GM21381 (cell line): ENCODE data around the gene SLC1A2.

Experiments
- ATAC-seq: cut with Tn5 transposase; IDR thresholded peaks from one replicate; pipeline ENCODE4 v1.9.1; 2021; ENCODE audit warnings: mild to moderate bottlenecking, moderate library complexity; ENCODE audit not compliant: unreplicated experiment

The SLC1A2 gene

GRCh38 chr11:35305670-35306382, 113.5 kb downstream of the SLC1A2 start:
- ATAC-seq, result no peak

GRCh38 chr11:35304900-35305460, 114.4 kb downstream of the SLC1A2 start:
- no peak for ATAC-seq

- no peak for ATAC-seq
Observed at GRCh38 chr11:35304386-35304775, 115.0 kb downstream of the SLC1A2 start.

- no peak for ATAC-seq
Observed at GRCh38 chr11:35303596-35304385, 115.6 kb downstream of the SLC1A2 start.

DNA sequence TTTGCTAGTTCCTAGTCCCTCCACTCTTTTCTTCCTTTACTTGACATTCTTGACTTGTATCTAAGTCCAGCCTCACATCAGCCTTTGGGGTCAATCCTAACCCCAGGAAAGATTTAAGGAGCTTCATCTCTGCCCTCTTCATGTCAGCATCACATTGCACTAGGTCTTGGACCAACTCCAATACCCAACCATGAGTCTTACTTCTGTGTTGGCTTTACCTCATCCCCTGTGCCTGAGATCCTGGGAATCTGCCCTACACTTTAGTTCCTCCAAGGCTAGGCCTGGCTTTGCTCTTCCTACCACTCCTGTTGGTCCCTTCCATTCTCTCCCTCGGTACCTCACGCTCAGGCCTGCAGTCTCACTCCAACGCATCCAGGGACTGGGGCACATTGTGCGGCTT, 117.0 kb downstream of the SLC1A2 start:
- ATAC-seq, result no peak

DNA sequence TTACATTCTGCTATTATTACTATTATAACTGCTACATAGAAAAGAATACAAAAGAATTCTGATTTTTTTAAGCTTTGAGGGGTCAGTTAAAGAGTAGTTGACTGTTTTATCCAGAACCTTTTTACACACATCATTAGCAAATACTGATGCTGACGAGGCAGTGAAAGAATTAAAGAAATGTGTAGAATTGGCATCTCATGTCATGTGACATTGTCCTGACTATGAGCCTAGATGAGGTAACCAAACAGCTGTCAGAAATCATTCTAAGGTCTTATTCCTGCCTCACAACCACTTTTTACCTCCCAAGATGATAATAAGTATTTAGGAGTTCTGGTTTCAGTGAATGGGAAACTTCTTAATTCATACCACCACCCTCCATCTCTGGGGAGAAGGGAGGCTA, 121.0 kb downstream of the SLC1A2 start:
- ATAC-seq, result no peak

DNA sequence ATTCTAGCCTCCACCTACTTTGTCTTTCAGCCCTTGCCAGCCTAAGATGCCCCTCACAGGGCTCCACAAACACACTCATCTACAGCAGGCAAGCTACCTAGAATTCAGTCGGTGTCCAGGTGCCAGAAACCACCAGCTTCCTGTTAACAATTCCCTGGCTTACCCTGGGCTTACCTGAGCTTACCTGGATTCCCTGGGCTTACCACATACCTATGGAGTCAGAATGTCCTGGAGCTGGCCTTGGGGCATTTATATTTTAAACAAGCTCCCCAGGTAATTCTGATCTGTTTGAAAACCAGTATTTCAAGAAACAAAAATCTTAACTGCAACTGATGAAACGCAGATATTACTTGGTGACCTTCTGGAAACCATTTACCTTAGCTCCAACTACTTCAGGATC, 123.6 kb downstream of the SLC1A2 start:
- ATAC-seq, result no peak

GRCh38 chr11:35293699-35294098, 125.7 kb downstream of the SLC1A2 start:
- ATAC-seq, result no peak

DNA sequence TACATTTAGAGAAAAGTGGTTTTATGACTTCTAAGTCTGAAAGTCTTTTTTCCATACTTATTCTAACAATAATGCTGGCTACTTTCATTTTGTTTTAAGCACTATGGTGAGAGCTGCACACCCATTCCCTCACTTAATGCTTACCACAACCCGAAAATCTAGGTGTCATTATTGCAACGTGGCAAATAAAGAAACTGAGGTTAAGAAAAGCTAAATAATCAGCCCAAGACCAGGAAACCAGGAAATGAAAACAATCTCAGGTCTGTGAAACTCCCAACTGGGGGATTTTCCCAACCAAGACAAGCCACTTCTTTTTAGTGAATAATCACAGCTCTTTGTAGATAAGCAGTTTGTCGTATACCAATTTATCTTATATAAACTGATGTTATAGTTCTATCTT, 126.3 kb downstream of the SLC1A2 start:
- no peak for ATAC-seq

DNA sequence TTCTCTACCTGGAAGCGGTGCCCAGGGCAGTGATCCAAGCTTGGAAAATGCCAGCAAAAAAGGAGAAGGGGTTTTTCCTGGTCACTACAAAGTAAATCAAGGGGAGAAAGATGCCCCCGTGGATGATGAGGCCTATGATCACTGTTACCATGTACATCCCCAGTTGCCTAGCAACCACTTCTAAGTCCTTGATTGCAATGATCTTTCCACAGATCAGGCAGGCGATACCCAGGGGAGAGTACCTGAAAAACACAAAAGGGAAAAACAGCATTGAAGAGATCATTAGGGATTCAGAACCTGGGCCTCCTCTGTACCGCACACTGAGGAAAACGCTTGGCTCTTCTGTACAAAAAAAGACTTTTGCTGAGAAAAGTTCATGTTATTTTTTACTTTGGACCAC, 127.1 kb downstream of the SLC1A2 start:
- ATAC-seq, result no peak

GRCh38 chr11:35290876-35291275, 128.5 kb downstream of the SLC1A2 start:
- ATAC-seq, result no peak

GRCh38 chr11:35289821-35290220, 129.5 kb downstream of the SLC1A2 start:
- no peak for ATAC-seq

- ATAC-seq, result no peak
Observed at GRCh38 chr11:35288817-35289541, 130.4 kb downstream of the SLC1A2 start.

DNA sequence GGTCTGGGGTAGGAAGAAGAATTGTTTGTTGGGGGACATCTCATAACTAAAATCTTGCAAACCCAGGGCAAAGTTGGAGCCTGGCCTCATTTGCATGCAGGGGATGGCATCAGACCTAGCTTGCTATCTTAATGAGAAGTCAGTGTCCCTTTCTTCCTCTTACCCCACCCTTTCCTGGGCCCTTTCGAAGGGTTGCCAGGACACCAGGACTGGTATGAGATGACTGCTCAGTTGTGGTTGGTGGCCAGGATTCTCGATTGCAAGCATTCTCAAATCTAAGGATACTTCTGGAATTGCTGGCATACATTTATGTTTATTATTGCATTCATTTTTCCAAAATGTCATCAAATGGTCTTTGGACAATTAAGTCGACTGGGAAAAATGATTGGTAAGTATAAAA, 131.0 kb downstream of the SLC1A2 start:
- ATAC-seq, result no peak

- ATAC-seq, result no peak
Observed at GRCh38 chr11:35287344-35287890, 131.9 kb downstream of the SLC1A2 start.

GRCh38 chr11:35286126-35286525, 133.2 kb downstream of the SLC1A2 start:
- no peak for ATAC-seq

DNA sequence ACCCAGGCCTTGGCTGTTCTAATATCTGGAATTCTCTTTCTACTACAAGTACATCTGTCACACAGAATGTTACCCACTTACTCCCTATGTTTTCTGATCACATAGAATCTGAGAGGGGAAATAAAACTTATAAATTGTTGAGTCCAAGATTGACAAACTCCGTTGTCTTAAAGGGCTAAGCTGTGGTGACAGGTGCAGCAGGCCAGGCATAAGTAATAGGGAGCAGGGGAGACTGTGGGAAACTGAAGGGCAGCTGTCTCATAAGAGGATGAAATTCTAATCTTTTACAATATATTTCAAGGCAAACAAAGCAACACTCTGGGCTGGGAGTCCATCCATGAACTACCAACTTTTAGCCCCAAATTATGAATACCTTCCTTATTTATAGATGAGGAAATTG, 133.9 kb downstream of the SLC1A2 start:
- ATAC-seq, result no peak

DNA sequence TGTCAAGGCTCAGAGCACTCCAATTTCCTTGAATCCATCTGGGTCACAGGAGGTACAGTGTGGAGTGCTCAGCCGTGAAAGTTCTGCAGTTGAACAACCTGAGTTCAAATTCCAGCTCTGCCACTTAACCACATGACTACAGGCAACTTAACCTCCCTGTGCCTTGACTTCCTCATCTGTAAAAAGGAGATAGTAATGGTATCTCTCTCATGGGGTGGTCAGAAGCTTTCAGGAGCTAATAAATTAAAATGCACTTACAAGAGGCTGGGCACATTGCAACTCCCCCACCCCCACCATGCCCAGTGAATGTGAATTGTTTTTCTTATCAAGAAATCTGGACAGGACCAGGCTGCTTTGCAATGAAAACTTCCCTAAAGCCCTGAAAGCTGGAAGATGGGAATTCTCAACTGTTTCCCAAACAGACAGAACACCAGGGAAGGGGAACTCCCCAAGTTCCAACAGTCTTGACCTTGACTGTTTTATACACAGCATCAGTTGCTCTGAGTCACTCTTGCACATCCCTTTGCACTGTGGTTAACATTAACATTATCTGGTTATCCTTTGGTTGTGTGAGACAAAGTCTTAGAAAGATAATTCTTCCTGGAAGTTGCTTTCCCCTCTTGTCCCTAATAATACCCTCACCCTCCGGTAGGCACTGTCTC, 137.0 kb downstream of the SLC1A2 start:
- ATAC-seq, result no peak

GRCh38 chr11:35281169-35281688, 138.1 kb downstream of the SLC1A2 start:
- no peak for ATAC-seq

- ATAC-seq, result no peak
Observed at GRCh38 chr11:35280727-35281126, 138.6 kb downstream of the SLC1A2 start.
